ENCODE results near the gene GRM8. TPM values are rescaled to one million over a fixed set of nuclear protein-coding genes. Genes with fewer than 3 reads are reported as not detected.

Gene GRM8
- total and polyA plus RNA-seq, 9 of the 15 experiments (the other 6 are each of a cell fraction or from before 2014, with no cell fraction given), result 0.13 TPM; not detected in 7

GRCh38 chr7:126699707-126700106 is 553.0 kb downstream of the GRM8 start:
- Histone ChIP-seq H3K4me3 (no peak overlapping the region), H3K79me2 (ENCODE audit: control insufficient read depth, insufficient read depth, low read length) (no peaks in the 10 kb centered on the region), H4K20me1 (replicated peaks; ENCODE audit: control insufficient read depth, insufficient read depth, low read length) (no peaks in the 10 kb centered on the region), H3K36me3 (ENCODE audit: control insufficient read depth, insufficient read depth, low read length) (no peaks in the 10 kb centered on the region), H3K9me3 (replicated peaks; ENCODE audit: control insufficient read depth, insufficient read depth, low read depth, low read length) (no peaks in the 10 kb centered on the region), H3K4me2 (ENCODE audit: insufficient read depth, low read length) (no peak overlapping the region), H3K4me1 (replicated peaks in 1 of 2; ENCODE audit: control insufficient read depth in 2 of 2, insufficient read depth in 2 of 2, low read length in 2 of 2) (peaks cover 0 to 45% of the 10 kb centered on the region in 2 experiments; a peak in 3 of 5 replicates), H3K9me1 (ENCODE audit: control insufficient read depth, insufficient read depth, low read length) (no peaks in the 10 kb centered on the region), H3K9ac (ENCODE audit: insufficient read depth in 1 of 2, low read depth in 2 of 2, low read length in 2 of 2) (0 out of 4 replicates have a peak overlapping the region, but pooled peaks of 1 of the 2 experiments have one; percentile 79), H3K27me3 (ENCODE audit: control insufficient read depth in 2 of 2, insufficient read depth in 2 of 2, low read length in 2 of 2) (no peaks in the 10 kb centered on the region), H2AFZ (ENCODE audit: low read depth, low read length) (no peak overlapping the region), H3K27ac (ENCODE audit: extremely low read depth, low read depth, low read length) (peak overlapping the region; percentile 93; the same call in 1 of the 3 replicates)
- peak in 2 of 4 experiments; percentile 14 to 45 for DNase-seq (ENCODE audit: extremely low read depth in 1 of 4, low spot score in 3 of 4)
- intact Hi-C loops (cut with micrococcal nuclease), result no loop called here
- ChIA-PET POLR2A (interaction anchor here (1.6 to 1.8 kb wide), 2 partner anchors 8 to 14 kb away, joined by 4 to 6 read pairs; no protein-coding TSS in a partner anchor), CTCF (ENCODE audit: low intra/inter-chr PET ratio) (no interaction called here)
- peak; percentile 29 for ATAC-seq
- BruUV-seq (replicated peaks), result no TSS peak
- TF ChIP-seq HDAC8 (tag; IDR thresholded peaks at IDR 0.05) (no peak), MEF2A (IDR thresholded peaks at IDR 0.05; ENCODE audit: control insufficient read depth, low read depth, low read length) (no peak), NCOA6 (IDR thresholded peaks at IDR 0.05) (no peak), POLR2G (IDR thresholded peaks at IDR 0.05; ENCODE audit: low read depth, low read length) (peak; percentile 3; the same call in 1 of the 2 replicates), NFXL1 (CRISPR knock-in tag; IDR thresholded peaks at IDR 0.05) (no peak), ZBTB8A (IDR thresholded peaks at IDR 0.05; ENCODE audit: partially characterized antibody) (no peak), NELFE (IDR thresholded peaks at IDR 0.05; ENCODE audit: insufficient read depth, insufficient read length) (no peak), SMARCC2 (IDR thresholded peaks at IDR 0.05; ENCODE audit: low read depth) (no peak), HMG20A (CRISPR knock-in tag; conservative IDR thresholded peaks at IDR 0.05) (no peak), CTCF (IDR thresholded peaks at IDR 0.05 in 2 of 3, conservative IDR thresholded peaks at IDR 0.05 in 1 of 3; ENCODE audit: insufficient read depth in 2 of 3, low read depth in 1 of 3, low read length in 3 of 3) (peak in 1 of 3 experiments; percentile 23; a peak in 1 of 6 replicates)
- FAIRE-seq, result peak; percentile 11
- in situ Hi-C loops (cut with MboI), result no loop called here

Measured in K562 (cell line).